NOMO-1 treated with DMSO at 0.1 percent for 48 hours (cell line): ENCODE measurements around the gene SNIP1.
"Not testable (repeated sequence)": the region's sequence is repeated elsewhere in the genome, so short reads cannot be mapped to it uniquely, and the experiment has no call there.

Source experiments
- DNase-seq: peaks from one replicate; lab custom pipeline; 2025; ENCODE audit not compliant: unreplicated experiment; lab: John Stamatoyannopoulos, UW

The SNIP1 gene

GRCh38 chr1:37559957-37560379 lies 5.9 kb upstream of the SNIP1 start:
- not testable (repeated sequence) for DNase-seq

GRCh38 chr1:37559080-37559479 lies 5.0 kb upstream of the SNIP1 start:
- no peak for DNase-seq

GRCh38 chr1:37558411-37558810 lies 4.3 kb upstream of the SNIP1 start:
- no peak for DNase-seq

- DNase-seq = no peak
Measured at GRCh38 chr1:37557402-37557801, 3.3 kb upstream of the SNIP1 start.

- no peak for DNase-seq
Measured at GRCh38 chr1:37556712-37557196, 2.7 kb upstream of the SNIP1 start, which contains the start of gene DNALI1. Gene DNALI1 (plus strand): TSS chr1:37556940. CDS start chr1:37556995, 55 bp downstream.

GRCh38 chr1:37553598-37553926 lies 531 bp downstream of the SNIP1 start:
- DNase-seq = no peak

GRCh38 chr1:37549341-37549740 lies 4.8 kb downstream of the SNIP1 start:
- DNase-seq = no peak

GRCh38 chr1:37545019-37545418 lies 9.1 kb downstream of the SNIP1 start:
- DNase-seq = no peak

GRCh38 chr1:37544530-37544929 lies 9.6 kb downstream of the SNIP1 start:
- no peak for DNase-seq

GRCh38 chr1:37540036-37540785 lies 13.9 kb downstream of the SNIP1 start:
- DNase-seq = no peak

- DNase-seq = not testable (repeated sequence)
Measured at GRCh38 chr1:37539154-37539553, 14.9 kb downstream of the SNIP1 start.

GRCh38 chr1:37537378-37537777 lies 16.7 kb downstream of the SNIP1 start:
- DNase-seq = no peak

GRCh38 chr1:37533317-37534093 lies 20.6 kb downstream of the SNIP1 start:
- no peak for DNase-seq

GRCh38 chr1:37532418-37533156 lies 21.5 kb downstream of the SNIP1 start:
- DNase-seq = not testable (repeated sequence)

GRCh38 chr1:37529888-37530287 lies 24.2 kb downstream of the SNIP1 start:
- not testable (repeated sequence) for DNase-seq

- DNase-seq = no peak
Measured at GRCh38 chr1:37519613-37520012, 34.5 kb downstream of the SNIP1 start.

GRCh38 chr1:37518929-37519328 lies 35.2 kb downstream of the SNIP1 start:
- DNase-seq = not testable (repeated sequence)

- not testable (repeated sequence) for DNase-seq
Measured at GRCh38 chr1:37518241-37518640, 35.9 kb downstream of the SNIP1 start.

- no peak for DNase-seq
Measured at GRCh38 chr1:37517569-37517968, 36.5 kb downstream of the SNIP1 start.

- DNase-seq = no peak
Measured at GRCh38 chr1:37515185-37516034, 38.7 kb downstream of the SNIP1 start.
